Kasumi-1 (cell line): ENCODE data around the gene HYAL3.
"Not testable (repeated sequence)": the region's sequence is repeated elsewhere in the genome, so short reads cannot be mapped to it uniquely, and the experiment has no call there.

Experiments
- DNase-seq, 2 experiments: peaks; one replicate each; lab custom pipeline; 2025; lab: John Stamatoyannopoulos, UW

The HYAL3 gene

GRCh38 chr3:50314342-50314741 lies 15.1 kb upstream of the HYAL3 start:
- no peak for DNase-seq

GRCh38 chr3:50312041-50312440 lies 12.8 kb upstream of the HYAL3 start:
- DNase-seq = not testable (repeated sequence)

- DNase-seq = no peak
These were observed 5.4 kb upstream of the HYAL3 start for GRCh38 chr3:50304601-50305000.

- no peak for DNase-seq
These were observed 4.0 kb upstream of the HYAL3 start, which contains the start of gene HYAL1 for GRCh38 chr3:50303013-50303815. Gene HYAL1 (minus strand): TSS chr3:50303574. CDS start chr3:50302956, 618 bp downstream.

GRCh38 chr3:50302095-50303012 lies 3.1 kb upstream of the HYAL3 start:
- DNase-seq = no peak

GRCh38 chr3:50300681-50301254 lies 1.6 kb upstream of the HYAL3 start:
- no peak for DNase-seq

- no peak for DNase-seq
These were observed 900 bp upstream of the HYAL3 start for GRCh38 chr3:50299929-50300680.

GRCh38 chr3:50299638-50299928 lies 378 bp upstream of the HYAL3 start:
- no peak for DNase-seq

- peak in 1 of 2 experiments; percentile 34 for DNase-seq
These were observed 1.1 kb downstream of the HYAL3 start for GRCh38 chr3:50297896-50298725.

- DNase-seq = no peak
These were observed 1.8 kb downstream of the HYAL3 start for GRCh38 chr3:50297384-50297775.

- no peak for DNase-seq
These were observed 2.4 kb downstream of the HYAL3 start for GRCh38 chr3:50296721-50297383.

- no peak for DNase-seq
These were observed 3.4 kb downstream of the HYAL3 start for GRCh38 chr3:50295553-50296431.

- DNase-seq = no peak
These were observed 4.5 kb downstream of the HYAL3 start for GRCh38 chr3:50294492-50295403.

- no peak for DNase-seq
These were observed 5.1 kb downstream of the HYAL3 start for GRCh38 chr3:50294089-50294488.

- no peak for DNase-seq
These were observed 6.0 kb downstream of the HYAL3 start for GRCh38 chr3:50293079-50293801.

GRCh38 chr3:50292159-50293078 lies 6.8 kb downstream of the HYAL3 start, which contains the start of gene IFRD2:
Gene IFRD2 (minus strand): TSS chr3:50292429. CDS start chr3:50292274, 155 bp downstream.
- DNase-seq = peak; percentile 95 to 97
